SK-N-SH (cell line): ENCODE results near the gene POU5F2. TPM values are rescaled to one million over a fixed set of nuclear protein-coding genes. Genes with fewer than 3 reads are reported as not detected.

Experiments used
- CTCF ChIA-PET: fragments of 300-600, 350-600 bp; formaldehyde crosslinking; extraction: SDS; loops from one replicate; lab custom pipeline; 2021; lab: Yijun Ruan, JAX
- POLR2A ChIA-PET: fragments of 350-600 bp; sonication (Branson Sonifier 250); formaldehyde crosslinking; extraction: SDS; loops from one replicate; lab custom pipeline; 2020; ENCODE audit warnings: antibody characterized with exemption, inconsistent platforms; lab: Yijun Ruan, JAX
- DNase-seq: peaks from one replicate; pipeline ENCODE4 v3.0.0; 2012
- H2AFZ ChIP-seq: fragments of 200-600 bp; sonication (generic); 2 replicates; pipeline ENCODE4 v1.8.1; 2016; ENCODE audit warnings: antibody characterized with exemption, mild to moderate bottlenecking, low read depth
- H3F3A ChIP-seq: fragments of 200-600 bp; sonication (generic); replicated peaks from 2 replicates; pipeline ENCODE3; 2016; ENCODE audit warnings: antibody characterized with exemption, mild to moderate bottlenecking; ENCODE audit not compliant: insufficient read depth
- H3K27ac ChIP-seq, 2 experiments: fragments of 200-500 bp in 1 of 2; fragments of 200-600 bp in 1 of 2; sonication (Bioruptor generic) in 1 of 2; sonication (generic), shearing (Covaris generic) in 1 of 2; 2 replicates each; pipeline versions ENCODE4 v1.5.1 to v1.6.1; 2014 to 2016; ENCODE audit warnings: low read depth in 2 of 2, inconsistent platforms in 1 of 2, low read length in 1 of 2, mild to moderate bottlenecking in 1 of 2, mixed read lengths in 1 of 2
- H3K27me3 ChIP-seq: fragments of 200-600 bp; sonication (generic), shearing (Covaris generic); 2 replicates; pipeline ENCODE4 v1.6.1; 2016; ENCODE audit warnings: mixed run types; ENCODE audit not compliant: insufficient read depth
- H3K36me3 ChIP-seq, 2 experiments: fragments of 200-500 bp in 1 of 2; fragments of 200-600 bp in 1 of 2; sonication (Bioruptor generic) in 1 of 2; sonication (generic) in 1 of 2; replicated peaks in 1 of 2; 2 replicates each; pipeline versions ENCODE3 to v1.5.1; 2014 to 2016; ENCODE audit warnings: low read length in 1 of 2, mild to moderate bottlenecking in 1 of 2; ENCODE audit not compliant: insufficient read depth in 2 of 2, control insufficient read depth in 1 of 2
- H3K4me1 ChIP-seq, 2 experiments: fragments of 200-500 bp in 1 of 2; fragments of 200-600 bp in 1 of 2; sonication (Bioruptor generic) in 1 of 2; sonication (generic), shearing (Covaris generic) in 1 of 2; 2 replicates each; pipeline versions ENCODE4 v1.5.1 to v1.6.1; 2014 to 2016; ENCODE audit warnings: low read depth in 1 of 2, low read length in 1 of 2, mixed run types in 1 of 2; ENCODE audit not compliant: insufficient read depth in 2 of 2, control insufficient read depth in 1 of 2
- H3K4me2 ChIP-seq: fragments of 200-600 bp; sonication (generic), shearing (Covaris generic); 2 replicates; pipeline ENCODE4 v1.6.1; 2017; ENCODE audit warnings: mixed run types
- H3K4me3 ChIP-seq, 2 experiments: fragments of 200-500 bp in 1 of 2; fragments of 200-600 bp in 1 of 2; sonication (Bioruptor generic) in 1 of 2; sonication (generic), shearing (Covaris generic) in 1 of 2; 2 replicates each; pipeline versions ENCODE4 v1.5.1 to v1.8.1; 2014 to 2016; ENCODE audit warnings: low read depth in 2 of 2, inconsistent platforms in 1 of 2, low read length in 1 of 2, mild to moderate bottlenecking in 1 of 2, mixed read lengths in 1 of 2, moderate library complexity in 1 of 2
- H3K79me2 ChIP-seq: fragments of 200-600 bp; sonication (generic); 2 replicates; pipeline ENCODE4 v1.8.1; 2017; ENCODE audit warnings: mild to moderate bottlenecking; ENCODE audit not compliant: insufficient read depth
- H3K9ac ChIP-seq: fragments of 200-600 bp; sonication (generic); 2 replicates; pipeline ENCODE4 v1.6.1; 2017; ENCODE audit warnings: mixed run types
- H3K9me2 ChIP-seq: fragments of 200-600 bp; sonication (generic); 2 replicates; pipeline ENCODE4 v1.6.1; 2017; ENCODE audit warnings: mixed run types
- H3K9me3 ChIP-seq: fragments of 200-600 bp; sonication (generic); 2 replicates; pipeline ENCODE4 v1.6.1; 2017; ENCODE audit warnings: mixed run types, mild to moderate bottlenecking, moderate library complexity
- H4K20me1 ChIP-seq: fragments of 200-600 bp; sonication (generic); 2 replicates; pipeline ENCODE4 v1.6.1; 2017; ENCODE audit warnings: mild to moderate bottlenecking, mixed run types; ENCODE audit not compliant: insufficient read depth
- FOXM1 ChIP-seq: IDR thresholded peaks from 2 replicates; pipeline ENCODE4 v1.4.0; 2012; ENCODE audit warnings: low read depth, mild to moderate bottlenecking
- RAD21 ChIP-seq: IDR thresholded peaks from 2 replicates; pipeline ENCODE4 v1.6.1; 2012; ENCODE audit warnings: mild to moderate bottlenecking, low read length
- RXRA ChIP-seq: IDR thresholded peaks from 2 replicates; pipeline ENCODE4 v1.4.0; 2012; ENCODE audit warnings: low read depth, mild to moderate bottlenecking, borderline replicate concordance
- TCF12 ChIP-seq: IDR thresholded peaks from 2 replicates; pipeline ENCODE4 v1.4.0; 2012
- TEAD4 ChIP-seq: IDR thresholded peaks from 2 replicates; pipeline ENCODE4 v1.4.0; 2012; ENCODE audit warnings: mild to moderate bottlenecking, borderline replicate concordance; ENCODE audit not compliant: insufficient read depth
- WGBS: methylation state at CpG from one replicate; pipeline ENCODE4 v1.1.6; 2017; ENCODE audit warnings: low lambda C conversion rate; 5-methylcytosine and 5-hydroxymethylcytosine counted together
- polyA plus RNA-seq, 3 experiments: library from polyadenylated mRNA; depleted of rRNA; stranded (reverse); fragments of >200 nt; gene quantifications; 2 replicates each; pipeline ENCODE4 v1.2.3, GENCODE V29; 2012
- TF ChIP-seq, protein P1 (sequence below): fragments of 200-600 bp; sonication (generic); IDR thresholded peaks from 2 replicates; pipeline ENCODE4 v1.6.1; 2017; ENCODE audit warnings: antibody characterized with exemption, mild to moderate bottlenecking, moderate library complexity

POU5F2 gene, protein sequence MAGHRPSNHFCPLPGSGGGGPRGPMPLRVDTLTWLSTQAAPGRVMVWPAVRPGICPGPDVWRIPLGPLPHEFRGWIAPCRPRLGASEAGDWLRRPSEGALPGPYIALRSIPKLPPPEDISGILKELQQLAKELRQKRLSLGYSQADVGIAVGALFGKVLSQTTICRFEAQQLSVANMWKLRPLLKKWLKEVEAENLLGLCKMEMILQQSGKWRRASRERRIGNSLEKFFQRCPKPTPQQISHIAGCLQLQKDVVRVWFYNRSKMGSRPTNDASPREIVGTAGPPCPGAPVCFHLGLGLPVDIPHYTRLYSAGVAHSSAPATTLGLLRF
- polyA plus RNA-seq (2012; rRNA removed) = 0.02 TPM in 2 replicates
- under 0.01 TPM in 1 of 2 replicates, not detected in the other for polyA plus RNA-seq (2012; cell fraction: cytosol; rRNA removed)
- polyA plus RNA-seq (2012; cell fraction: nucleus; rRNA removed) = 0.40 and 0.67 TPM in 2 replicates

DNA sequence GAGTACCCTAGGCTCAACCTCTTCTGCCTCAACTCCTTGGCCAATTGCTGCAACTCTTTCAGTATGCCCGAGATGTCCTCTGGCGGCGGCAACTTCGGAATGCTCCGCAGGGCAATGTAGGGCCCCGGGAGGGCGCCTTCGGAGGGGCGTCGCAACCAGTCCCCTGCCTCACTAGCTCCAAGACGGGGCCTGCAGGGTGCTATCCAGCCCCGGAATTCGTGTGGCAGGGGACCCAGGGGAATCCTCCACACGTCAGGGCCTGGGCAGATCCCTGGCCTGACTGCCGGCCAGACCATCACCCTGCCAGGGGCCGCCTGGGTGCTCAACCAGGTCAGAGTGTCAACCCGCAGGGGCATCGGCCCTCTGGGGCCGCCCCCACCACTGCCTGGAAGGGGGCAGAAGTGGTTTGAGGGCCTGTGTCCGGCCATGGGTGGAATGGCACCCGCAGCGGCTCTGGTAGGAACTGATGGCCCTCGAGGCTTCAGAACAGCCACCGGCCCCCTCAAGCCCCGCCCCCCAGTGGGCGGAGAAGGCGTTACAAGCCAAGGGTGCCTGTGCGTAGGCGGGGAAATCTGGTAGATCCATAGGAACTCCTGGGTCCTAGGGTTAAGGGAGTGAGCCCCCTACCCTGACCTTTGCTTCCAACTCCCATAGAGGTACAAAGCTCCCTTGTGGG is at the start of gene POU5F2:
TSS of gene POU5F2 (minus strand) at position 465 of the 676 bp plus-strand sequence. CDS start at position 428, 37 bp downstream.
- Histone ChIP-seq H3K27me3 (no peaks in the 10 kb centered on the region), H3K4me2 (no peak within 1 kb of the TSS), H4K20me1 (no peaks in the 10 kb centered on the region), H3K9ac (no peak within 1 kb of the TSS), H3K9me3 (no peaks in the 10 kb centered on the region), H3K36me3 (no peaks in the 10 kb centered on the region), H2AFZ (no peak within 1 kb of the TSS), H3K4me1 (peaks cover 0 to 7% of the 10 kb centered on the region in 2 experiments; a peak in 2 of 4 replicates), H3K79me2 (no peaks in the 10 kb centered on the region), H3K27ac (no peak within 1 kb of the TSS), H3F3A (peaks cover 5% of the 10 kb centered on the region), H3K9me2 (no peaks in the 10 kb centered on the region), H3K4me3 (no peak within 1 kb of the TSS)
- DNase-seq = peak; percentile 18
- no peak for TF ChIP-seq FOXM1
- TF ChIP-seq, protein P1, sequence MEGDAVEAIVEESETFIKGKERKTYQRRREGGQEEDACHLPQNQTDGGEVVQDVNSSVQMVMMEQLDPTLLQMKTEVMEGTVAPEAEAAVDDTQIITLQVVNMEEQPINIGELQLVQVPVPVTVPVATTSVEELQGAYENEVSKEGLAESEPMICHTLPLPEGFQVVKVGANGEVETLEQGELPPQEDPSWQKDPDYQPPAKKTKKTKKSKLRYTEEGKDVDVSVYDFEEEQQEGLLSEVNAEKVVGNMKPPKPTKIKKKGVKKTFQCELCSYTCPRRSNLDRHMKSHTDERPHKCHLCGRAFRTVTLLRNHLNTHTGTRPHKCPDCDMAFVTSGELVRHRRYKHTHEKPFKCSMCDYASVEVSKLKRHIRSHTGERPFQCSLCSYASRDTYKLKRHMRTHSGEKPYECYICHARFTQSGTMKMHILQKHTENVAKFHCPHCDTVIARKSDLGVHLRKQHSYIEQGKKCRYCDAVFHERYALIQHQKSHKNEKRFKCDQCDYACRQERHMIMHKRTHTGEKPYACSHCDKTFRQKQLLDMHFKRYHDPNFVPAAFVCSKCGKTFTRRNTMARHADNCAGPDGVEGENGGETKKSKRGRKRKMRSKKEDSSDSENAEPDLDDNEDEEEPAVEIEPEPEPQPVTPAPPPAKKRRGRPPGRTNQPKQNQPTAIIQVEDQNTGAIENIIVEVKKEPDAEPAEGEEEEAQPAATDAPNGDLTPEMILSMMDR = 0 out of 2 replicates have a peak, but pooled peaks have one; percentile 10
- ChIA-PET CTCF (interaction anchor here (1.2 kb wide), 1 partner anchor 18 kb away, joined by 4 read pairs; no protein-coding TSS in a partner anchor), POLR2A (no interaction called here)
- 100% methylated on average over 1 of the region's 29 CpGs for WGBS

DNA sequence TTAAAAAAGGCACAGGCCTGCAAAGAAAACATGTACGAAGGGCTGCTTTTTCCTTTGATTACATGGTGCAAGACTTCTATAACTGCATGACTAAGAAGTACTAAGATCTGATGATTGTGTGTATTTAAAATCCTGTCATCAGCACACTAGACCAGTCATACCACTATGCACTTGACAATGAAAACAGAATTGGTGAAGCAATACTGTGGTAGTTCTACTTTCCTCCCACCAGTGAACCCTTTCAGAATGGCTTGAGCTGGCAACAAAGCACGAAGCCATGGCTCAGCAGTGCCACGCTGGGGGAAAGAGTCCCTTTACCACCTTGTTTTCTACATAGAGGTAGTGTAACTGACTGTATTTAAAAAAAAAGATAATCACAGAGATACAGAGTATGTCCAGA is 49.0 kb upstream of the POU5F2 start:
- TF ChIP-seq RXRA = no peak
- TF ChIP-seq TCF12 = no peak
- TF ChIP-seq TEAD4 = no peak
- peak; percentile 20; the same call in 1 of the 2 replicates for TF ChIP-seq RAD21
- no peaks in the 10 kb centered on the region for H3K27me3 ChIP-seq
- no peaks in the 10 kb centered on the region for H3K79me2 ChIP-seq
- H3K4me2 ChIP-seq = no peak overlapping the region
- H2AFZ ChIP-seq = no peak overlapping the region
- no peak overlapping the region for H3K27ac ChIP-seq
- H3K9ac ChIP-seq = no peak overlapping the region
- peaks cover 15% of the 10 kb centered on the region for H3F3A ChIP-seq
- POLR2A ChIA-PET = no interaction called here
- no peak overlapping the region for H3K4me3 ChIP-seq
- H4K20me1 ChIP-seq = no peaks in the 10 kb centered on the region
- H3K9me2 ChIP-seq = no peaks in the 10 kb centered on the region
- H3K4me1 ChIP-seq = peaks cover 3 to 7% of the 10 kb centered on the region in 2 experiments; a peak in 2 of 4 replicates
- H3K9me3 ChIP-seq = no peaks in the 10 kb centered on the region
- H3K36me3 ChIP-seq = no peaks in the 10 kb centered on the region
- CTCF ChIA-PET = interaction anchor here (0.5 to 4.3 kb wide), 7 partner anchors 11 to 1059 kb away, joined by 3 to 27 read pairs (median 3); partner anchors contain the start of gene NR2F1
- no peak for DNase-seq
- WGBS = 89% methylated on average over 3 of the region's 3 CpGs
